AG04449 (cell line): ENCODE results near the gene IL10.

Source experiments
- CTCF ChIA-PET: fragments of 350-600 bp; formaldehyde crosslinking; extraction: SDS; loops from one replicate; lab custom pipeline; 2021; ENCODE audit warnings: antibody characterized with exemption; lab: Yijun Ruan, JAX
- POLR2A ChIA-PET: fragments of 400-600, 350-600 bp; formaldehyde crosslinking; extraction: SDS; loops from one replicate; lab custom pipeline; 2020; ENCODE audit warnings: antibody characterized with exemption, inconsistent platforms; lab: Yijun Ruan, JAX
- DNase-seq: peaks from one replicate; pipeline ENCODE4 v3.0.0-alpha.2; 2010; ENCODE audit warnings: low read depth, low spot score
- H3K4me3 ChIP-seq: 2 replicates; pipeline ENCODE4 v1.5.1; 2011; ENCODE audit warnings: low read depth, mild to moderate bottlenecking, control low read depth, low read length
- CTCF ChIP-seq: IDR thresholded peaks from one replicate; pipeline ENCODE4 v1.5.1; 2011; ENCODE audit warnings: mild to moderate bottlenecking, moderate library complexity, low read length, control low read depth, inconsistent platforms; ENCODE audit not compliant: insufficient read depth; ENCODE audit errors: missing control alignments

IL10 gene

GRCh38 chr1:206809504-206810084, 37.3 kb upstream of the IL10 start:
- no peak overlapping the region for H3K4me3 ChIP-seq
- CTCF ChIA-PET = interaction anchor here (0.6 to 9.8 kb wide), 50 partner anchors 8 to 330 kb away, joined by 3 to 272 read pairs (median 5); partner anchors contain the start of genes DYRK3, IL19 and IL20
- peak; percentile 60 for TF ChIP-seq CTCF
- POLR2A ChIA-PET = no interaction called here
- no peak for DNase-seq

- DNase-seq = no peak
- TF ChIP-seq CTCF = peak; percentile 49
- CTCF ChIA-PET = interaction anchor here (0.8 to 9.8 kb wide), 35 partner anchors 9 to 270 kb away, joined by 3 to 272 read pairs (median 7); partner anchors contain the start of gene DYRK3
- POLR2A ChIA-PET = no interaction called here
- H3K4me3 ChIP-seq = no peak overlapping the region
These were observed 36.3 kb upstream of the IL10 start for GRCh38 chr1:206808615-206809014.

- POLR2A ChIA-PET = no interaction called here
- TF ChIP-seq CTCF = no peak
These were observed 33.1 kb upstream of the IL10 start for GRCh38 chr1:206805357-206805756.

GRCh38 chr1:206804156-206804737, 32.0 kb upstream of the IL10 start:
- no peak for TF ChIP-seq CTCF
- no peak overlapping the region for H3K4me3 ChIP-seq
- ChIA-PET POLR2A (no interaction called here), CTCF (interaction anchor here (0.7 to 9.8 kb wide), 13 partner anchors 9 to 174 kb away, joined by 3 to 272 read pairs (median 4); no protein-coding TSS in a partner anchor)
- no peak for DNase-seq

More at GRCh38 chr1:206805357-206805756, 33.1 kb upstream of the IL10 start:
- H3K4me3 ChIP-seq = no peak overlapping the region
- CTCF ChIA-PET = interaction anchor here (1.0 to 9.8 kb wide), 15 partner anchors 10 to 316 kb away, joined by 3 to 272 read pairs (median 5); partner anchors contain the start of gene DYRK3
- no peak for DNase-seq

- TF ChIP-seq CTCF = no peak
- no peak overlapping the region for H3K4me3 ChIP-seq
- ChIA-PET POLR2A (no interaction called here), CTCF (interaction anchor here (0.7 to 9.8 kb wide), 9 partner anchors 8 to 112 kb away, joined by 3 to 272 read pairs (median 4); no protein-coding TSS in a partner anchor)
- no peak for DNase-seq
These were observed 31.0 kb upstream of the IL10 start for GRCh38 chr1:206803221-206803730.

- POLR2A ChIA-PET = no interaction called here
- no peak for TF ChIP-seq CTCF
- H3K4me3 ChIP-seq = no peak overlapping the region
- CTCF ChIA-PET = interaction anchor here (0.7 to 9.4 kb wide), 7 partner anchors 9 to 318 kb away, joined by 3 to 148 read pairs (median 3); no protein-coding TSS in a partner anchor
- no peak for DNase-seq
These were observed 30.1 kb upstream of the IL10 start for GRCh38 chr1:206802401-206802800.
